Measurements from ENCODE around the gene LHFPL3. TPM values are rescaled to one million over a fixed set of nuclear protein-coding genes. Genes with fewer than 3 reads are reported as not detected.

The LHFPL3 gene
- total RNA-seq, 4 donors from 2014 or later, result not detected

DNA sequence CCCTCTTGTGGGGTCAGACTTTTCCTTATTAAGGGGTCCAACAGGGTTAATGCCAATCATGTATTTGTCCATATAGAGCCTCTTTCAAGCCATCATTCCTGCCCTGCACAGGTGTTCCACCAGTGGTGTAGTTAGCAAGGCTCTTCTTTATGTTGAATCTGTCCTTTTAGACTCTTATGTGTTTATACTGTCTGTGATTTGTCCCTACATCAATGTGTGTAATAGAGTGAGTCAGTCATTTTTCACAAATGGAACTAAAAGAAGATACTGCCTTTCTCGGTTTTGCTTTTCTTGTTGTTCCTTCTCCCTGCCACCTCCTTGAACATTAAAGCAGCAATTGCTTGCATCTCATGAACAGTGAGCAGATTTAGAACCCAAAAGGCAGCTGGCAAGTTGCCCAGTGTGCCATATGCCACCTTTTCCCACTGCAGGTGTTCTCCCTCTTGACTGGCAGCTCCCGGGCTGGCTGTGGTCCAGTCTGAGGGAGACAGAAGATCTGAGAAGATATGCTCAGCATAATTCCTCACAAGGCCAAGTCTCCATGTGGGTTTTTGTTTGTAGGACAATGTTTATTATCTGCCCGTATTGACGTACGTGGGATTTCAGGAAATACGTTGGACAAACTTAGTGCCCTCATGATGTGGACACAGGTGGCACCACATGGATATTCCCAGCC is 154.1 kb downstream of the LHFPL3 start:
- H3K4me1 ChIP-seq, result no peaks in the 10 kb centered on the region
- intact Hi-C loops (cut with DNase I), result no loop called here
- no peak for TF ChIP-seq POLR2A (IDR thresholded peaks at IDR 0.05; ENCODE audit: low read depth)
- TF ChIP-seq, protein P1, sequence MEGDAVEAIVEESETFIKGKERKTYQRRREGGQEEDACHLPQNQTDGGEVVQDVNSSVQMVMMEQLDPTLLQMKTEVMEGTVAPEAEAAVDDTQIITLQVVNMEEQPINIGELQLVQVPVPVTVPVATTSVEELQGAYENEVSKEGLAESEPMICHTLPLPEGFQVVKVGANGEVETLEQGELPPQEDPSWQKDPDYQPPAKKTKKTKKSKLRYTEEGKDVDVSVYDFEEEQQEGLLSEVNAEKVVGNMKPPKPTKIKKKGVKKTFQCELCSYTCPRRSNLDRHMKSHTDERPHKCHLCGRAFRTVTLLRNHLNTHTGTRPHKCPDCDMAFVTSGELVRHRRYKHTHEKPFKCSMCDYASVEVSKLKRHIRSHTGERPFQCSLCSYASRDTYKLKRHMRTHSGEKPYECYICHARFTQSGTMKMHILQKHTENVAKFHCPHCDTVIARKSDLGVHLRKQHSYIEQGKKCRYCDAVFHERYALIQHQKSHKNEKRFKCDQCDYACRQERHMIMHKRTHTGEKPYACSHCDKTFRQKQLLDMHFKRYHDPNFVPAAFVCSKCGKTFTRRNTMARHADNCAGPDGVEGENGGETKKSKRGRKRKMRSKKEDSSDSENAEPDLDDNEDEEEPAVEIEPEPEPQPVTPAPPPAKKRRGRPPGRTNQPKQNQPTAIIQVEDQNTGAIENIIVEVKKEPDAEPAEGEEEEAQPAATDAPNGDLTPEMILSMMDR (IDR thresholded peaks at IDR 0.05), result no peak
- no peak for TF ChIP-seq EP300 (IDR thresholded peaks at IDR 0.05)
- TF ChIP-seq POLR2AphosphoS5 (IDR thresholded peaks at IDR 0.05), result no peak
- H3K27ac ChIP-seq (replicated peaks in 1 of 4), result no peak overlapping the region
- no peaks in the 10 kb centered on the region for H3K9me3 ChIP-seq
- H3K27me3 ChIP-seq, result no peaks in the 10 kb centered on the region
- H3K4me3 ChIP-seq, result no peak overlapping the region
- no peak for DNase-seq (ENCODE audit: extremely low spot score)
- 84% methylated on average over 6 of the region's 6 CpGs for WGBS
- H3K36me3 ChIP-seq, result no peaks in the 10 kb centered on the region

- WGBS, result 56% methylated on average over 1 of the region's 1 CpG
- no peak overlapping the region for H3K27ac ChIP-seq (replicated peaks in 1 of 4)
- no peaks in the 10 kb centered on the region for H3K36me3 ChIP-seq
- no peaks in the 10 kb centered on the region for H3K4me1 ChIP-seq
- no peaks in the 10 kb centered on the region for H3K27me3 ChIP-seq
- TF ChIP-seq POLR2AphosphoS5 (IDR thresholded peaks at IDR 0.05), result no peak
- no peak for TF ChIP-seq EP300 (IDR thresholded peaks at IDR 0.05)
- no peak for TF ChIP-seq POLR2A (IDR thresholded peaks at IDR 0.05; ENCODE audit: low read depth)
- TF ChIP-seq, protein P1 (IDR thresholded peaks at IDR 0.05), result no peak
- H3K9me3 ChIP-seq, result no peaks in the 10 kb centered on the region
- no peak overlapping the region for H3K4me3 ChIP-seq
- DNase-seq (ENCODE audit: extremely low spot score), result no peak
- intact Hi-C loops (cut with DNase I), result no loop called here
Observed at GRCh38 chr7:104486931-104487330, 158.5 kb downstream of the LHFPL3 start.

- no peak for DNase-seq (ENCODE audit: extremely low spot score)
- no peaks in the 10 kb centered on the region for H3K9me3 ChIP-seq
- H3K4me1 ChIP-seq, result no peaks in the 10 kb centered on the region
- no peaks in the 10 kb centered on the region for H3K36me3 ChIP-seq
- H3K27ac ChIP-seq (replicated peaks in 1 of 4), result no peak overlapping the region
- TF ChIP-seq POLR2AphosphoS5 (IDR thresholded peaks at IDR 0.05) (no peak), POLR2A (IDR thresholded peaks at IDR 0.05; ENCODE audit: low read depth) (no peak), EP300 (IDR thresholded peaks at IDR 0.05) (no peak)
- TF ChIP-seq, protein P1 (IDR thresholded peaks at IDR 0.05), result no peak
- no peak overlapping the region for H3K4me3 ChIP-seq
- intact Hi-C loops (cut with DNase I), result no loop called here
- WGBS, result 43% methylated on average over 1 of the region's 1 CpG
- no peaks in the 10 kb centered on the region for H3K27me3 ChIP-seq
Observed at GRCh38 chr7:104487642-104488041, 159.2 kb downstream of the LHFPL3 start.

DNA sequence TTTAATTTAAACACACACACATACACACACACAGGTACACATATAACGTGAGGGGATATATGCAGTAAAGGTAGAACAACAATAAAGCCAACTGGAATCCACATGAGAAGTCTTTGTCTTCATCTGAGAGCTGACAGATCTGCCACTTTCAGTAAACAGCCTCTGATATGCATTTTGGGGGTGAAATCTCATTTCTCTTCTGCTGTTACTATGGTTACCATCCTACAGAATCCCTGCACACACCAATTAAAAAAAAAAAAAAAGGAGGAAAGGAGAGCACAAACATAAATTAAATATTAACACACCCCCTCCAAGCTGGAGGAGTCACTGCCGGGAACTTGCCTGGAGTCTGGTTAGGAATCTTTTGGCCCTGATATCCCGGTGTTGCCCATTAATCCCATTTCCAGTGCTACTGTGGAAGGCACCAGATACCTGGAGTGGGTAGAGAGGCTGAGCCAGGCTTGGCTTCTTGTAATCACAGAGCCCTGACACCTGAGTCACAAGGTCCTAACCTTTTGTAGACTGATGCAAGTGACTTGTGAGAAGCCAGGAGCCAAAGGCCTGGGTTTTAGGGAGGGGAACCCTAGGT is 169.1 kb downstream of the LHFPL3 start:
- Histone ChIP-seq H3K4me3 (no peak overlapping the region), H3K4me1 (no peaks in the 10 kb centered on the region), H3K9me3 (no peaks in the 10 kb centered on the region), H3K27me3 (no peaks in the 10 kb centered on the region), H3K27ac (replicated peaks in 1 of 4) (no peak overlapping the region), H3K36me3 (no peaks in the 10 kb centered on the region)
- TF ChIP-seq, protein P1 (IDR thresholded peaks at IDR 0.05), result no peak
- no peak for TF ChIP-seq POLR2AphosphoS5 (IDR thresholded peaks at IDR 0.05)
- no peak for DNase-seq (ENCODE audit: extremely low spot score)
- intact Hi-C loops (cut with DNase I), result no loop called here
- WGBS, result 72% methylated on average over 3 of the region's 3 CpGs

DNA sequence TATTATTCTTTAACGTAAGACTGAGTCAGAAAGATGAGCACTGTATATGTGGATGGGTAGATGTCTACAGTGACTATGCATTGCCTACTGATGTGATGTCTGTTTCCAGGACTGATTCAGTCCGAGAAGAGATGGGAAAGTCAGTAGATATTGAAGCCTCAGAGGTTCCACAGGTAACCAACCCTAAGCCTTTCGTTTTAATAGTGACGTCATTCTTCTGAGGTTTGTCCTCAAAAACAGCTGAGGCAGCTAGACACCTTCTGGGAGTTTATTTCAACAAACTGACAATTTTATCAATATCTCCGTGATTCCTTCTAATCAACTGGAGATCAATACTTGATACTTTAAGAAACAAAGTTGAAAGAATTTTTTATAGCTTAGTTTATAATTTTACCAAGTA is 171.6 kb downstream of the LHFPL3 start:
- 70% methylated on average over 5 of the region's 5 CpGs for WGBS
- Histone ChIP-seq H3K4me3 (no peak overlapping the region), H3K4me1 (no peaks in the 10 kb centered on the region), H3K36me3 (no peaks in the 10 kb centered on the region), H3K9me3 (no peaks in the 10 kb centered on the region), H3K27me3 (no peaks in the 10 kb centered on the region), H3K27ac (replicated peaks in 1 of 4) (no peak overlapping the region)
- DNase-seq (ENCODE audit: extremely low spot score), result no peak
- TF ChIP-seq EP300 (IDR thresholded peaks at IDR 0.05), result no peak
- TF ChIP-seq POLR2AphosphoS5 (IDR thresholded peaks at IDR 0.05), result no peak
- TF ChIP-seq POLR2A (IDR thresholded peaks at IDR 0.05; ENCODE audit: low read depth), result no peak
- intact Hi-C loops (cut with DNase I), result no loop called here

All from esophagus muscularis mucosa (tissue), 4 donors.